ENCODE data around the gene RARG.
"Not testable (repeated sequence)": the region's sequence is repeated elsewhere in the genome, so short reads cannot be mapped to it uniquely, and the experiment has no call there.

RARG gene

GRCh38 chr12:53170215-53170614 lies 61.8 kb downstream of the RARG start:
- no peak overlapping the region for H3K4me3 ChIP-seq (ENCODE audit: low read depth, low read length)
- DNase-seq (ENCODE audit: low read depth): no peak
- TF ChIP-seq CTCF (IDR thresholded peaks at IDR 0.05; ENCODE audit: insufficient read depth, low read depth, low read length, missing control alignments): no peak

GRCh38 chr12:53169644-53170043 lies 62.4 kb downstream of the RARG start:
- no peak for TF ChIP-seq CTCF (IDR thresholded peaks at IDR 0.05; ENCODE audit: insufficient read depth, low read depth, low read length, missing control alignments)
- no peak for DNase-seq (ENCODE audit: low read depth)
- H3K4me3 ChIP-seq (ENCODE audit: low read depth, low read length): no peak overlapping the region

- DNase-seq (ENCODE audit: low read depth): no peak
- no peak for TF ChIP-seq CTCF (IDR thresholded peaks at IDR 0.05; ENCODE audit: insufficient read depth, low read depth, low read length, missing control alignments)
- no peak overlapping the region for H3K4me3 ChIP-seq (ENCODE audit: low read depth, low read length)
Measured at GRCh38 chr12:53166837-53167236, 65.2 kb downstream of the RARG start.

GRCh38 chr12:53163008-53163407 lies 69.0 kb downstream of the RARG start:
- not testable (repeated sequence) for H3K4me3 ChIP-seq (ENCODE audit: low read depth, low read length); DNase-seq (ENCODE audit: low read depth)

- TF ChIP-seq CTCF (IDR thresholded peaks at IDR 0.05; ENCODE audit: insufficient read depth, low read depth, low read length, missing control alignments): no peak
- no peak overlapping the region for H3K4me3 ChIP-seq (ENCODE audit: low read depth, low read length)
- no peak for DNase-seq (ENCODE audit: low read depth)
Measured at GRCh38 chr12:53161119-53161911, 70.7 kb downstream of the RARG start.

GRCh38 chr12:53160673-53161072 lies 71.3 kb downstream of the RARG start:
- DNase-seq (ENCODE audit: low read depth): no peak
- TF ChIP-seq CTCF (IDR thresholded peaks at IDR 0.05; ENCODE audit: insufficient read depth, low read depth, low read length, missing control alignments): no peak
- H3K4me3 ChIP-seq (ENCODE audit: low read depth, low read length): no peak overlapping the region

Data from GM12865 (cell line).